Coronary artery (tissue), 2 donors: ENCODE measurements around the gene CYTH1.

Experiments used
- DNase-seq: peaks from one replicate; pipeline ENCODE4 v3.0.0-alpha.2; 2017; ENCODE audit warnings: low spot score
- H3K27ac ChIP-seq, 2 donors: fragments of 200-600 bp; sonication (generic); one replicate each; pipeline ENCODE4 v1.5.1; 2016 to 2019
- H3K4me3 ChIP-seq: fragments of 200-600 bp; sonication (generic); 2 replicates; pipeline ENCODE4 v1.5.1; 2016; ENCODE audit warnings: mild to moderate bottlenecking, moderate library complexity
- TF ChIP-seq, protein P1 (sequence below): fragments of 200-600 bp; sonication (generic); IDR thresholded peaks from one replicate; pipeline ENCODE4 v1.5.1; 2019; ENCODE audit warnings: antibody characterized with exemption

Gene CYTH1

DNA sequence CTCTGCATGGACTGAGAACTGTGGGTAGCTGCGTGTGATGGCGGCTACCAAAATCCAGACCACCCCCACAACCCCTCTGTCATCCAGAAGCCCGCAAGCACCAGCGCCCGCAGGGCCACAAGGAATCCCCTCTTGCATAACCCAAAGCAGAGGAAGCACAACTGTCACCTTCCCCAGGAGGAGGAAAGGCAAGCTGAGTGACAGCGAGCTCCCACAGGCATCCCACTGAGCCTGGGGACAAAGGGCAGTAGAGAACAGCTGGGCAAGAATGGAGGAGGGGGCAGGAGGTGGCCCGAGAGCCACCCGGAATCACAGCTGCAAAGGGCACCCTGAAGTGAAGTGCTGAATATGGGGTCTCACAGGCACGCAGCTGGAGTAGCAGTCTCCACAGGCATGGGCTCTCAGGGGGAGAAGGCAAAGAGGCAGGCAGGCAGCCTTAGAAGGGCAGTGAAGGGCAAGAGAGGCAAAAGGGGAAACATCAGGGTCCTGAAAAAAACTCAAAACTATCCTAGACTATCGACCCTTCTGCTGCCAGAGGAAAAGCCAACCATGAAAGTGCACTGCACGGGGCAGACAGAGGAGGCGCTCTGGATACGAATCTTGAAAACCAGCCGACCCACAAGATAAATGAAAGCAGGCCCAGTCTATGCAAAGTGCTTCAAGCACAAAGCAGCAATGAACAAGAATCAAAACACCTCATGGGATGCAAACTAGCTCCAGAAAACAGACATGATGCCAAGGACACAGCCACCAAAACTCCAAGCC is 41.4 kb upstream of the CYTH1 start:
- no peak for DNase-seq
- TF ChIP-seq, protein P1, sequence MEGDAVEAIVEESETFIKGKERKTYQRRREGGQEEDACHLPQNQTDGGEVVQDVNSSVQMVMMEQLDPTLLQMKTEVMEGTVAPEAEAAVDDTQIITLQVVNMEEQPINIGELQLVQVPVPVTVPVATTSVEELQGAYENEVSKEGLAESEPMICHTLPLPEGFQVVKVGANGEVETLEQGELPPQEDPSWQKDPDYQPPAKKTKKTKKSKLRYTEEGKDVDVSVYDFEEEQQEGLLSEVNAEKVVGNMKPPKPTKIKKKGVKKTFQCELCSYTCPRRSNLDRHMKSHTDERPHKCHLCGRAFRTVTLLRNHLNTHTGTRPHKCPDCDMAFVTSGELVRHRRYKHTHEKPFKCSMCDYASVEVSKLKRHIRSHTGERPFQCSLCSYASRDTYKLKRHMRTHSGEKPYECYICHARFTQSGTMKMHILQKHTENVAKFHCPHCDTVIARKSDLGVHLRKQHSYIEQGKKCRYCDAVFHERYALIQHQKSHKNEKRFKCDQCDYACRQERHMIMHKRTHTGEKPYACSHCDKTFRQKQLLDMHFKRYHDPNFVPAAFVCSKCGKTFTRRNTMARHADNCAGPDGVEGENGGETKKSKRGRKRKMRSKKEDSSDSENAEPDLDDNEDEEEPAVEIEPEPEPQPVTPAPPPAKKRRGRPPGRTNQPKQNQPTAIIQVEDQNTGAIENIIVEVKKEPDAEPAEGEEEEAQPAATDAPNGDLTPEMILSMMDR = no peak
- Histone ChIP-seq H3K27ac (no peak overlapping the region), H3K4me3 (no peak overlapping the region)

DNA sequence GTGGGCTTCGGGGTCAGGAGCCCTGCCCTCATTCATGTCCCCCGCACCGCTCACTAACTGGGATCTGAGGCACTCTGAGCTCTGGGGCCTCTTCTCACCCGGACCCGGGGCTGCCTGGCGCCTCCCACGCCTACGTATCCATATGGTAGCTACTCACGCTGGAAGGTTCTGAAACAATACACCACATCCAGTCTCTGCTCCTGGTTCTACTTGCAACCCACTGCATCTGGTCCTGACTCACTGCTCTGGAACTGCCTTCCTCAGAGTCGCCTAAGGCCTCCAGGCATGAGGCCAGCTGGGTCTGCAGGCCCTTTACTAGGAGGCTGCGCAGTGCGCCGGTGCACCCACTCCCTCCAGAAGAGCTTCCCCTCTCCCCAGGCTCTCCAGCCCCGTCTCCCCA is 40.5 kb upstream of the CYTH1 start:
- DNase-seq = peak; percentile 54
- Histone ChIP-seq H3K27ac (no peak overlapping the region), H3K4me3 (no peak overlapping the region)
- TF ChIP-seq, protein P1 = no peak

DNA sequence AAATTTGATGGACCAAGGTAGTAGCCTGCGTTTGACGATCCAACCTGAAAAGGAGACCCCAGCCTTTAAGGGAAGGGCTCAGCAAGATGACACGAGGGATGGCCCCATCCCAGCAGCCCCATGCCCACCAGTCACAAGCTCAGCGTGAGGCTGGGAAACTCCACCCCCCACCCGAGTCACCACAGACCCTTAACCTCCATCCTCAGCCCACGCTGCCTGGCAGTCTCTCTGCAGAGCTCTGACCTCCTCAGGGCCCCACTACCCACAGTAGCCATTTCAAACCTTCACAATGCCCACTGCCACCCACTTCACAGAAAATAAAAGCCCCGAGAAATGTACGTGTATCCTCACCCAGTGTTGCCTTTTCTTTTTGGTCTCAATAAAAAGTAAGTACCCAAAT is 39.9 kb upstream of the CYTH1 start:
- Histone ChIP-seq H3K27ac (no peak overlapping the region), H3K4me3 (no peak overlapping the region)
- TF ChIP-seq, protein P1 = no peak
- DNase-seq = no peak

DNA sequence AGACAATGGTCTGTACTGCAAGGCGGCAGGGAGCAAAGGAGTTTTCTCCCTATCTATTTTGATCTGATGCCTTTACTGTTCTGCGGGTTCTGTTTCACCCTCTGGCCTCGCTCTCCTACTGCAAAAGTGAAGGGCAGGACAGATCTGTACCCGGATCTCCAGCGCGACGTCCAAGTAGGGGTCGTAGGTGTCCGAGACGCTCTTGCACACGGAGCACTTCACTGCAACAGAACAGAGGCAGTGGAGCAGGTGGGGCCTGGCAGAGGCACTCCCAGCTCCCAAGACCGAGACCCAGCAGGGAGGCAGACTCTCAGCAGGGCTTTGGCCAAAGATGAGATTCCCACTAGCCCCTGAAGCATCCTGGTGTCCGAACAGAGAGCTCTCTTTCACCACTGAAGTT is 38.8 kb upstream of the CYTH1 start:
- TF ChIP-seq, protein P1 = no peak
- peak; percentile 59 for DNase-seq
- Histone ChIP-seq H3K4me3 (no peak overlapping the region), H3K27ac (peak overlapping the region in 1 of 2 donors; percentile 7)

DNA sequence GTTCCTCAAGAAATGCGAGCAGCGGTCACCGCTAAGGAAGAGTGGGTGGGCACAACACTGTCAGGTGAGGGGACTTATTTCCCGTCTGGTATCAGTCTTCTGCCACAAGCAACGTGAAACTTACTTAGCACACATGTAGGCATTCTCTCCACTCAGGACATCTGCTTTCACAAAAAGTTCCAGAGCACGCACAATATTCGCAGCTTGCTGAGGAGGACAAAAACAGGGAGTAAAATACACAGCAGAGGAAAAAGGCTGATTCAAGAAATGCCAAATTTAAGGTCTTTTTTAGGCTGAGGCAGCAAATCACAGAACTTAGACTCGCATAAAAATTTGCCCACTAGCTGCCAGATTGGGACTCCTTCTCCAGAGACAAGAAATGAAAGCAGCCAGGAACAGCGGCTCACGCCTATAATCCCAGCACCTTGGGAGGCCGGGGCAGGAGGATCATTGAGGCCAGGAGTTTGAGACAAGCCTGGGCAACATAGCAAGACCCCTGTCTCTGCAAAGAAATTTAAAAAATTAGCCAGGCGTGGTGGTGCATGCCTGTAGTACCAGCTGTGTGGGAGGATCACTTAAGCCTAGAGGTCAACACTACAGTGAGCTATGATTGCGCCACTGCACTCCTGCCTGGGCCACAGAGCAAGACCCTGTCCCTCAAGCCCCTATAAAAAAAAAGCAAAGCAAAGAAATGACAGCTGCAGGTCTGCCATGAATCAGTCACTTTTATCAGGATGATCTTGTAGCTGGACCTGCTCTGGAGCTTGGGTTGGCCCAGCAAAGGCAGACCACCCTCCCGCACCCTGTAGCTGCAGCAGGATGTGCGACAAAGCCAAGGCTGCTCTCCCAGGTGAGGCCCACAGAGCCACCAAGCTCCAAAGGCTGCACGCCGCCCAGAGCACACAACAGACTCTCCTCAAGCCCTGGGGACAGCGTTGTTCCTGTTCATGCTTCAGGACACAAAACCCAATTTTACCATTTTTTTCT is 38.0 kb upstream of the CYTH1 start:
- TF ChIP-seq, protein P1 = no peak
- no peak for DNase-seq
- Histone ChIP-seq H3K4me3 (no peak overlapping the region), H3K27ac (peak overlapping the region in 1 of 2 donors; percentile 74)

DNA sequence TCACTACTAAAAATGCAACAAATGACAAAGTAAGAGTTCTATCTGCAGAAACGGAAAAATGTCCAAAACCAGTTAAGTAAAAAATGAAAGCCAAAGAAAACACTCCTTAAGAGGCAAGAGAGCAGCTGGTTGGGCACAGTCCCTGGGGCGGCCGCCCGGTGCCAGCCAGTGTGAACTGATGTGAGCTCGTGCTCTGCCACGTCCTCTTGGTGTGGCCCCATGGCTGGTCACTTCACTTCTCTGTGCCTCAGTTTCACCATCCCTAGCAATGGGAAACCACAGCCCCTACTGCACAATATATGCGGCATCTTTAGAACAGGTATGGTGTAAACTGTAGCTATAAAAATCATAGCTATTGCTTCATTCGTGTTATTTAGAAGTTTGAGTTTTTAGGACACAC is 37.3 kb upstream of the CYTH1 start:
- DNase-seq = peak; percentile 52
- TF ChIP-seq, protein P1 = no peak
- Histone ChIP-seq H3K4me3 (no peak overlapping the region), H3K27ac (peak overlapping the region; percentile 10 to 74)
